GM12878 (cell line): ENCODE measurements around the gene ADCY1.

Experiments
- BMI1 ChIP-seq: fragments of 450-650 bp; IDR thresholded peaks from 2 replicates; pipeline ENCODE4 v1.6.1; 2016; ENCODE audit warnings: mild to moderate bottlenecking, moderate library complexity, borderline replicate concordance
- EGR1 ChIP-seq, 2 experiments: IDR thresholded peaks; 1 replicate in 1 of 2; 2 replicates in 1 of 2; pipeline ENCODE4 v1.6.1; 2011 to 2012; ENCODE audit warnings: low read depth in 2 of 2, low read length in 2 of 2, borderline replicate concordance in 1 of 2, mild to moderate bottlenecking in 1 of 2, moderate library complexity in 1 of 2
- ESRRA ChIP-seq: IDR thresholded peaks from 2 replicates; pipeline ENCODE4 v1.6.1; 2012; ENCODE audit warnings: mild to moderate bottlenecking, low read length, improper control_type of control experiment
- RAD21 ChIP-seq: IDR thresholded peaks from 2 replicates; pipeline ENCODE4 v1.6.1; 2011; ENCODE audit warnings: mild to moderate bottlenecking, low read depth, low read length, moderate library complexity; ENCODE audit not compliant: insufficient read depth
- SMC3 ChIP-seq: IDR thresholded peaks from 2 replicates; pipeline ENCODE4 v1.6.1; 2011; ENCODE audit warnings: low read length, improper control_type of control experiment, borderline replicate concordance
- SUZ12 ChIP-seq: fragments of 200-600 bp; sonication (generic); IDR thresholded peaks from one replicate; pipeline ENCODE4 v1.6.1; 2018; ENCODE audit warnings: antibody characterized with exemption, mild to moderate bottlenecking; ENCODE audit not compliant: unreplicated experiment
- TAF1 ChIP-seq: IDR thresholded peaks from 2 replicates; pipeline ENCODE4 v1.6.1; 2011; ENCODE audit warnings: mild to moderate bottlenecking, low read depth, low read length, borderline replicate concordance
- TARDBP ChIP-seq: IDR thresholded peaks from 2 replicates; pipeline ENCODE4 v1.6.1; 2016; ENCODE audit warnings: borderline replicate concordance
- TCF12 ChIP-seq: IDR thresholded peaks from 2 replicates; pipeline ENCODE4 v1.6.1; 2011; ENCODE audit warnings: low read depth, mild to moderate bottlenecking, low read length
- TCF7 ChIP-seq: IDR thresholded peaks from 2 replicates; pipeline ENCODE4 v1.6.1; 2014; ENCODE audit warnings: antibody characterized with exemption, borderline replicate concordance
- TF ChIP-seq, protein P1 (sequence below): IDR thresholded peaks from 2 replicates; pipeline ENCODE4 v1.6.1; 2011; ENCODE audit warnings: low read depth, low read length, improper control_type of control experiment, borderline replicate concordance
- TF ChIP-seq, protein P2 (sequence below): fragments of 450-650 bp; IDR thresholded peaks from 2 replicates; pipeline ENCODE4 v1.6.1; 2017; ENCODE audit warnings: antibody characterized with exemption, mild to moderate bottlenecking, moderate library complexity
- TF ChIP-seq, protein P3 (sequence below), 3 experiments: IDR thresholded peaks in 2 of 3; conservative IDR thresholded peaks in 1 of 3; 2 replicates each; pipeline ENCODE4 v1.5.1; 2011; ENCODE audit warnings: low read depth in 3 of 3, low read length in 3 of 3, mild to moderate bottlenecking in 3 of 3, control low read depth in 2 of 3, moderate library complexity in 2 of 3, inconsistent platforms in 1 of 3, mixed read lengths in 1 of 3; ENCODE audit not compliant: control insufficient read depth in 2 of 3, insufficient read depth in 1 of 3; ENCODE audit errors: extremely low read depth in 1 of 3

DNA sequence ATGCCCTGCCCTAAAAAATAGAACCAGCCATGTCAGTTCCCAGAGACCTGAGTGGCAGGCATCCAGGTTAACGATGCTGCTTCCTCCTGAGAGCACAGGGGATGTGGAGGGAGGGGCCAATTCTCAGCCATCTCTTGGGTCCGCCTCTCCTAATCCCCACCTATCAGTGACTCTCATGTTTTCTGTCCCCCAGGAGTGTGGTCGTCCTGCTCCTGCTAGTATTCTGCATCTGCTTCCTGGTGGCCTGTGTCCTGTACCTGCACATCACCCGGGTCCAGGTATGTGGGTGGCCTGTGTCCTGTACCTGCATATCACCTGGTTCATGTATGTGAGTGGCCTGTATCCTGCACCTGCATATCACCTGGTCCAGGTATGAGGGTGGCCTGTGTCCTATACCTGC, 105.3 kb downstream of the ADCY1 start:
- TF ChIP-seq TAF1 (no peak), BMI1 (no peak), TCF12 (no peak), ESRRA (no peak), EGR1 (IDR thresholded peaks at IDR 0.05; ENCODE audit: borderline replicate concordance in 1 of 2, low read depth in 2 of 2, low read length in 2 of 2) (no peak), SMC3 (no peak), SUZ12 (no peak), TCF7 (no peak), RAD21 (no peak), TARDBP (no peak)
- TF ChIP-seq, protein P1, sequence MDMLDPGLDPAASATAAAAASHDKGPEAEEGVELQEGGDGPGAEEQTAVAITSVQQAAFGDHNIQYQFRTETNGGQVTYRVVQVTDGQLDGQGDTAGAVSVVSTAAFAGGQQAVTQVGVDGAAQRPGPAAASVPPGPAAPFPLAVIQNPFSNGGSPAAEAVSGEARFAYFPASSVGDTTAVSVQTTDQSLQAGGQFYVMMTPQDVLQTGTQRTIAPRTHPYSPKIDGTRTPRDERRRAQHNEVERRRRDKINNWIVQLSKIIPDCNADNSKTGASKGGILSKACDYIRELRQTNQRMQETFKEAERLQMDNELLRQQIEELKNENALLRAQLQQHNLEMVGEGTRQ, result no peak
- TF ChIP-seq, protein P2, sequence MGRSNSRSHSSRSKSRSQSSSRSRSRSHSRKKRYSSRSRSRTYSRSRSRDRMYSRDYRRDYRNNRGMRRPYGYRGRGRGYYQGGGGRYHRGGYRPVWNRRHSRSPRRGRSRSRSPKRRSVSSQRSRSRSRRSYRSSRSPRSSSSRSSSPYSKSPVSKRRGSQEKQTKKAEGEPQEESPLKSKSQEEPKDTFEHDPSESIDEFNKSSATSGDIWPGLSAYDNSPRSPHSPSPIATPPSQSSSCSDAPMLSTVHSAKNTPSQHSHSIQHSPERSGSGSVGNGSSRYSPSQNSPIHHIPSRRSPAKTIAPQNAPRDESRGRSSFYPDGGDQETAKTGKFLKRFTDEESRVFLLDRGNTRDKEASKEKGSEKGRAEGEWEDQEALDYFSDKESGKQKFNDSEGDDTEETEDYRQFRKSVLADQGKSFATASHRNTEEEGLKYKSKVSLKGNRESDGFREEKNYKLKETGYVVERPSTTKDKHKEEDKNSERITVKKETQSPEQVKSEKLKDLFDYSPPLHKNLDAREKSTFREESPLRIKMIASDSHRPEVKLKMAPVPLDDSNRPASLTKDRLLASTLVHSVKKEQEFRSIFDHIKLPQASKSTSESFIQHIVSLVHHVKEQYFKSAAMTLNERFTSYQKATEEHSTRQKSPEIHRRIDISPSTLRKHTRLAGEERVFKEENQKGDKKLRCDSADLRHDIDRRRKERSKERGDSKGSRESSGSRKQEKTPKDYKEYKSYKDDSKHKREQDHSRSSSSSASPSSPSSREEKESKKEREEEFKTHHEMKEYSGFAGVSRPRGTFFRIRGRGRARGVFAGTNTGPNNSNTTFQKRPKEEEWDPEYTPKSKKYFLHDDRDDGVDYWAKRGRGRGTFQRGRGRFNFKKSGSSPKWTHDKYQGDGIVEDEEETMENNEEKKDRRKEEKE, result no peak
- TF ChIP-seq, protein P3, sequence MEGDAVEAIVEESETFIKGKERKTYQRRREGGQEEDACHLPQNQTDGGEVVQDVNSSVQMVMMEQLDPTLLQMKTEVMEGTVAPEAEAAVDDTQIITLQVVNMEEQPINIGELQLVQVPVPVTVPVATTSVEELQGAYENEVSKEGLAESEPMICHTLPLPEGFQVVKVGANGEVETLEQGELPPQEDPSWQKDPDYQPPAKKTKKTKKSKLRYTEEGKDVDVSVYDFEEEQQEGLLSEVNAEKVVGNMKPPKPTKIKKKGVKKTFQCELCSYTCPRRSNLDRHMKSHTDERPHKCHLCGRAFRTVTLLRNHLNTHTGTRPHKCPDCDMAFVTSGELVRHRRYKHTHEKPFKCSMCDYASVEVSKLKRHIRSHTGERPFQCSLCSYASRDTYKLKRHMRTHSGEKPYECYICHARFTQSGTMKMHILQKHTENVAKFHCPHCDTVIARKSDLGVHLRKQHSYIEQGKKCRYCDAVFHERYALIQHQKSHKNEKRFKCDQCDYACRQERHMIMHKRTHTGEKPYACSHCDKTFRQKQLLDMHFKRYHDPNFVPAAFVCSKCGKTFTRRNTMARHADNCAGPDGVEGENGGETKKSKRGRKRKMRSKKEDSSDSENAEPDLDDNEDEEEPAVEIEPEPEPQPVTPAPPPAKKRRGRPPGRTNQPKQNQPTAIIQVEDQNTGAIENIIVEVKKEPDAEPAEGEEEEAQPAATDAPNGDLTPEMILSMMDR (IDR thresholded peaks at IDR 0.05 in 2 of 3, conservative IDR thresholded peaks at IDR 0.05 in 1 of 3; ENCODE audit: control insufficient read depth in 2 of 3, extremely low read depth in 1 of 3, insufficient read depth in 1 of 3, low read depth in 3 of 3, low read length in 3 of 3), result no peak
